ENCODE results near the gene FLVCR2.

GRCh38 chr14:75610834-75611233 is 32.4 kb downstream of the FLVCR2 start:
- TF ChIP-seq HOXA7 (CRISPR knock-in tag; IDR thresholded peaks at IDR 0.05) (no peak), ZNF709 (CRISPR knock-in tag; IDR thresholded peaks at IDR 0.05) (no peak), ZZZ3 (CRISPR knock-in tag; IDR thresholded peaks at IDR 0.05; ENCODE audit: borderline replicate concordance) (no peak), GABPA (IDR thresholded peaks at IDR 0.05; ENCODE audit: low read depth, low read length) (no peak), GABPA (CRISPR knock-in tag; IDR thresholded peaks at IDR 0.05; ENCODE audit: low read depth) (no peak), POLR2A (IDR thresholded peaks at IDR 0.05; ENCODE audit: insufficient read depth in 1 of 2, low read depth in 2 of 2, low read length in 2 of 2) (no peak), EP300 (IDR thresholded peaks at IDR 0.05; ENCODE audit: low read depth in 2 of 2, low read length in 2 of 2) (no peak), EP300 (CRISPR knock-in tag; IDR thresholded peaks at IDR 0.05; ENCODE audit: borderline replicate concordance) (no peak), PRDM15 (CRISPR knock-in tag; IDR thresholded peaks at IDR 0.05) (no peak), CTCF (CRISPR knock-in tag; IDR thresholded peaks at IDR 0.05) (no peak)

Data from HepG2 (cell line).